HEK293 (cell line): Measurements from ENCODE around the gene CENPQ.
A peak's percentile ranks its signal among the peaks of the same experiment; 100 is the strongest.
"Not testable (repeated sequence)": the region's sequence is repeated elsewhere in the genome, so short reads cannot be mapped to it uniquely, and the experiment has no call there.

Experiments used
- CTCF ChIA-PET: fragments of 350-600 bp; formaldehyde crosslinking; extraction: SDS; loops from one replicate; lab custom pipeline; 2021; ENCODE audit warnings: antibody characterized with exemption; lab: Yijun Ruan, JAX
- POLR2A ChIA-PET: fragments of 300-600 bp; formaldehyde crosslinking; extraction: SDS; loops from one replicate; lab custom pipeline; 2020; ENCODE audit warnings: antibody characterized with exemption, inconsistent platforms; lab: Yijun Ruan, JAX
- H3K27ac ChIP-seq: fragments of 200-500 bp; sonication (Bioruptor generic); 2 replicates; pipeline ENCODE4 v1.5.1; 2014; ENCODE audit warnings: low read depth, low read length, control low read depth, inconsistent platforms; ENCODE audit errors: extremely low read depth
- H3K36me3 ChIP-seq, 2 experiments: fragments of 200-500 bp in 1 of 2; sonication (Bioruptor generic) in 1 of 2; 1 replicate in 1 of 2; 2 replicates in 1 of 2; pipeline ENCODE4 v1.5.1; 2014 to 2017; ENCODE audit warnings: inconsistent platforms in 2 of 2, low read length in 2 of 2; ENCODE audit not compliant: control insufficient read depth in 2 of 2, insufficient read depth in 1 of 2
- H3K4me1 ChIP-seq: fragments of 200-500 bp; sonication (Bioruptor generic); 2 replicates; pipeline ENCODE4 v1.5.1; 2014; ENCODE audit warnings: mild to moderate bottlenecking, low read length, inconsistent platforms; ENCODE audit not compliant: control insufficient read depth, insufficient read depth
- H3K4me3 ChIP-seq: 2 replicates; pipeline ENCODE4 v1.5.1; 2011; ENCODE audit warnings: low read depth, mild to moderate bottlenecking, control low read depth, low read length, moderate library complexity
- H3K9me3 ChIP-seq: fragments of 200-500 bp; sonication (Bioruptor generic); 2 replicates; pipeline ENCODE4 v1.5.1; 2014; ENCODE audit warnings: low read depth, low read length, inconsistent platforms; ENCODE audit not compliant: control insufficient read depth, insufficient read depth
- KLF7 ChIP-seq: fragments of 450-650 bp; formaldehyde crosslinking; IDR thresholded peaks from 2 replicates; pipeline ENCODE4 v1.5.1; 2016; ENCODE audit warnings: missing biosample characterization, missing genetic modification characterization, borderline replicate concordance
- OVOL3 ChIP-seq: fragments of 450-650 bp; formaldehyde crosslinking; IDR thresholded peaks from 2 replicates; pipeline ENCODE4 v1.5.1; 2016; ENCODE audit warnings: missing biosample characterization, missing genetic modification characterization
- ZNF16 ChIP-seq: fragments of 450-650 bp; formaldehyde crosslinking; IDR thresholded peaks from 2 replicates; pipeline ENCODE4 v1.5.1; 2016; ENCODE audit warnings: low read depth, missing biosample characterization, missing genetic modification characterization
- ZNF214 ChIP-seq: fragments of 450-650 bp; formaldehyde crosslinking; IDR thresholded peaks from 2 replicates; pipeline ENCODE4 v1.5.1; 2017; ENCODE audit warnings: missing biosample characterization, mild to moderate bottlenecking, missing genetic modification characterization, borderline replicate concordance
- ZNF239 ChIP-seq: fragments of 450-650 bp; formaldehyde crosslinking; IDR thresholded peaks from 2 replicates; pipeline ENCODE4 v1.5.1; 2016; ENCODE audit warnings: missing biosample characterization, missing genetic modification characterization
- ZNF248 ChIP-seq: fragments of 450-650 bp; formaldehyde crosslinking; IDR thresholded peaks from 2 replicates; pipeline ENCODE4 v1.5.1; 2017; ENCODE audit warnings: missing biosample characterization, missing genetic modification characterization
- ZNF423 ChIP-seq: fragments of 450-650 bp; formaldehyde crosslinking; IDR thresholded peaks from 2 replicates; pipeline ENCODE4 v1.5.1; 2016; ENCODE audit warnings: missing biosample characterization, missing genetic modification characterization
- ZNF426 ChIP-seq: fragments of 450-650 bp; formaldehyde crosslinking; IDR thresholded peaks from 2 replicates; pipeline ENCODE4 v1.5.1; 2017; ENCODE audit warnings: missing biosample characterization, missing genetic modification characterization, mild to moderate bottlenecking, inconsistent platforms, moderate library complexity
- ZNF610 ChIP-seq: fragments of 450-650 bp; formaldehyde crosslinking; IDR thresholded peaks from 2 replicates; pipeline ENCODE4 v1.5.1; 2016; ENCODE audit warnings: missing biosample characterization, missing genetic modification characterization, borderline replicate concordance
- ZNF664 ChIP-seq: fragments of 450-650 bp; formaldehyde crosslinking; IDR thresholded peaks from 2 replicates; pipeline ENCODE4 v1.5.1; 2016; ENCODE audit warnings: missing biosample characterization, missing genetic modification characterization
- ZNF785 ChIP-seq: fragments of 450-650 bp; formaldehyde crosslinking; IDR thresholded peaks from 2 replicates; pipeline ENCODE4 v1.5.1; 2016; ENCODE audit warnings: missing biosample characterization, missing genetic modification characterization
- ZXDB ChIP-seq: fragments of 450-650 bp; formaldehyde crosslinking; IDR thresholded peaks from 2 replicates; pipeline ENCODE4 v1.5.1; 2016; ENCODE audit warnings: missing biosample characterization, missing genetic modification characterization

The CENPQ gene

DNA sequence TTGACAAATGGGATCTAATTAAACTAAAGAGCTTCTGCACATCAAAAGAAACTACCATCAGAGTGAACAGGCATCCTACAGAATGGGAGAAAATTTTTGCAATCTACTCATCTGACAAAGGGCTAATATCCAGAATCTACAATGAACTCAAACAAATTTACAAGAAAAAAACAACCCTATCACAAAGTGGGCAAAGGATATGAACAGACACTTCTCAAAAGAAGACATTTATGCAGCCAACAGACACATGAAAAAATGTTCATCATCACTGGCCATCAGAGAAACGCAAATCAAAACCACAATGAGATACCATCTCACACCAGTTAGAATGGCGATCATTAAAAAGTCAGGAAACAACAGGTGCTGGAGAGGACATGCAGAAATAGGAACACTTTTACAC, 13.4 kb downstream of the CENPQ start:
- CTCF ChIA-PET, H3K4me3 ChIP-seq, H3K9me3 ChIP-seq, H3K4me1 ChIP-seq, POLR2A ChIA-PET, H3K27ac ChIP-seq: not testable (repeated sequence)
- H3K36me3 ChIP-seq = peaks cover 21 to 39% of the 10 kb centered on the region in 2 experiments

DNA sequence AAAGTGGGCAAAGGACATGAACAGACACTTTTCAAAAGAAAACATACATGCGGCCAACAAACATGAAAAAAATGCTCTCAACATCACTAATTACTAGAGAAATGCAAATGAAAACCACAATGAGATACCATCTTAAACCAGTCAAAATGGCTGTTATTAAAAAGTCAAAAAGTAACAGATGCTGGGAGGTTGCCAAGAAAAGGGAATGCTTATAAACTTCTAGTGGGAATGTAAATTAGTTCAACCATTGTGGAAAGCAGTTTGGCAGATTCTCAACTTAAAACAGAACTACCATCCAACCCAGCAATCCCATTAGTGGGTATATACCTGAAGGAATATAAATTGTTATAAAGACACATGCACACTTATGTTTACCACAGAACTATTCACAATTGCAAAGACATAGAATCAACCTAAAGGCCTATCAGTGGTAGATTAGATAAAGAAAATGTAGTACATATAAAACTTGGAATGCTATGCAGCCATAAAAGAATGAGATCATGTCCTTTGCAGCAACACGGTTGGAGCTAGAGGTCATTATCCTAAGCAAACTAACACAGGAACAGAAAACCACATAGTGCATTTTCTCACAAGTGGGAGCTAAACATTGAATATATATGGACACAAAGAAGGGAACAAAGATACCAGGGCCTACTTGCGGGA, 16.3 kb downstream of the CENPQ start:
- TF ChIP-seq ZNF214 (tag by site-specific recombination) (no peak), ZNF664 (tag by site-specific recombination) (no peak), ZXDB (tag by site-specific recombination) (peak; percentile 12; the same call in 1 of the 2 replicates), ZNF610 (tag by site-specific recombination) (no peak), ZNF423 (tag by site-specific recombination) (no peak)
- TF ChIP-seq, all 188 proteins: peak for 1
- Histone ChIP-seq H3K9me3 (no peaks in the 10 kb centered on the region), H3K27ac (no peak overlapping the region), H3K4me3 (no peak overlapping the region), H3K36me3 (peaks cover 6 to 25% of the 10 kb centered on the region in 2 experiments; a peak in 2 of 3 replicates), H3K4me1 (no peaks in the 10 kb centered on the region)
- ChIA-PET POLR2A (no interaction called here), CTCF (interaction anchor here (0.7 kb wide), 1 partner anchor 31 kb away, joined by 3 read pairs; no protein-coding TSS in a partner anchor)

- H3K36me3 ChIP-seq = peaks cover 11 to 38% of the 10 kb centered on the region in 2 experiments; a peak in 2 of 3 replicates
- CTCF ChIA-PET = interaction anchor here (0.6 to 0.8 kb wide), 2 partner anchors 31 to 50 kb away, joined by 4 to 6 read pairs; no protein-coding TSS in a partner anchor
- H3K4me3 ChIP-seq, H3K4me1 ChIP-seq, POLR2A ChIA-PET, H3K9me3 ChIP-seq, H3K27ac ChIP-seq: not testable (repeated sequence)
These were observed 18.7 kb downstream of the CENPQ start for GRCh38 chr6:49481846-49482245.

DNA sequence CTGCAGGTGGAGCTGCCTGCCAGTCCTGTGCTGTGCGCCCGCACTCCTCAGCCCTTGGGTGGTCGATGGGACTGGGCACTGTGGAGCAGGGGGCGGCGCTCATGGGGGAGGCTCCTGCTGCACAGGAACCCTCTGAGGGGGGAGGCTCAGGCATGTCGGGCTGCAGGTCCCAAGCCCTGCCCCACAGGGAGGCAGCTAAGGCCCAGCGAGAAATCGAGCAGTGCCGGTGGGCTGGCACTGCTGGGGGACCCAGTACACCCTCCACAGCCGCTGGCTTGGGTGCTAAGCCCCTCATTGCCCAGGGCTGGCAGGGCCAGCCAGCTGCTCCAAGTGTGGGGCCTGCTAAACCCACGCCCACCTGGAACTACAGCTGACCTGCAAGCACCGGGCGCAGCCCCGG, 20.2 kb downstream of the CENPQ start:
- POLR2A ChIA-PET, H3K27ac ChIP-seq, H3K9me3 ChIP-seq, H3K4me3 ChIP-seq, CTCF ChIA-PET, H3K4me1 ChIP-seq: not testable (repeated sequence)
- H3K36me3 ChIP-seq = peaks cover 6 to 40% of the 10 kb centered on the region in 2 experiments; a peak in 2 of 3 replicates

GRCh38 chr6:49490633-49491032, 27.5 kb downstream of the CENPQ start:
- Histone ChIP-seq H3K36me3 (peaks cover 25 to 69% of the 10 kb centered on the region in 2 experiments), H3K9me3 (no peaks in the 10 kb centered on the region), H3K27ac (no peak overlapping the region), H3K4me1 (no peaks in the 10 kb centered on the region), H3K4me3 (no peak overlapping the region)
- TF ChIP-seq ZNF426 (no peak), ZNF239 (tag by site-specific recombination) (no peak), ZNF16 (tag by site-specific recombination) (no peak)
- ChIA-PET CTCF (interaction anchor here (0.6 kb wide), 1 partner anchor 1166 kb away, joined by 3 read pairs; no protein-coding TSS in a partner anchor), POLR2A (no interaction called here)

DNA sequence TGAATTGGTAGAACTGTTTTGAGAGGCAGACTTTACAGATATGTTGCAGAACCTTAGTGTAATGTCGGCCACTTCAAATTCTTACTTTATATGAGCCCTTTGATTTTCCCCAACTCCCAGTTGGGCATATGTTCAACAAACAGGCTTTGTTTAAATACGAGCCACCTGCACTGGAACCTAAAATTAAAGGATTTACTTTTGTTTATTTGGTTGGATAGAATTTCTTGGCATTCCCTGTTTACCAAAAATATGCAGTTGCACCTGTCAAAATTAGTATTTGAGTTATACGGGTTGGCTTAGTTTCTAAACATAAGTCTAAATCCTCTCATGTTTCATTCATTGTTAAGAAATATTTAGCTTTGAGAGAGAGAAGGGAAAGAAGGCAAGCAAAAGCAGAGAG, 34.1 kb downstream of the CENPQ start:
- Histone ChIP-seq H3K27ac (no peak overlapping the region), H3K4me1 (no peaks in the 10 kb centered on the region), H3K9me3 (no peaks in the 10 kb centered on the region), H3K36me3 (peaks cover 0 to 19% of the 10 kb centered on the region in 2 experiments; a peak in 2 of 3 replicates), H3K4me3 (no peak overlapping the region)
- CTCF ChIA-PET = interaction anchor here (1.0 to 1.1 kb wide), 3 partner anchors 13 to 110 kb away, joined by 3 to 4 read pairs (median 4); no protein-coding TSS in a partner anchor
- POLR2A ChIA-PET = interaction anchor here (0.6 kb wide), 1 partner anchor 19 kb away, joined by 3 read pairs; no protein-coding TSS in a partner anchor
- TF ChIP-seq ZNF785 (tag by site-specific recombination) (no peak), OVOL3 (tag by site-specific recombination) (no peak), ZNF248 (tag by site-specific recombination) (no peak), KLF7 (no peak)
